Measurements from ENCODE around the gene ZNF521. TPM values are rescaled to one million over a fixed set of nuclear protein-coding genes. Genes with fewer than 3 reads are reported as not detected.

Gene ZNF521
- total RNA-seq, 2 donors from 2014 or later = 3.8 to 5.3 TPM

DNA sequence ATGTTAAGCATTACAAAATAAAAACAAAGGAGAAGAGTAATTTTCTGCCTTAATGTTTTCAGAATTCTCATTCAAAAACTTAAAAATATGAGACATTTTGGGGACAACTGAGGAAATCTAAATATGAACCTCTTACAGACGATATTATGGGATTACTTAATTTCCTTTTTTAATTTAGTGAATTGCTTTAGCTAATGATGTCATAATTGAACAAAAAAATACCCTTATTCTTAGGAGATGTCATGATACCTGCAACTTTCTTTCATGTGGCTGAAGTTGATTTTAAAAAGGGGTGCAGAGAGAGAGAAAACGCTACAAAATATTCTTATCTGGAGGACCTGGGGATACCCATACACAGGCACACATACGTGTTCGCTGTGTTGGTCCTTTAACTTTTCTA, 129.3 kb downstream of the ZNF521 start:
- H3K4me3 ChIP-seq = no peak overlapping the region
- intact Hi-C loops (cut with DNase I) = no loop called here
- no peaks in the 10 kb centered on the region for H3K9me3 ChIP-seq
- H3K36me3 ChIP-seq = no peaks in the 10 kb centered on the region
- H3K4me1 ChIP-seq = no peaks in the 10 kb centered on the region
- no peak overlapping the region for H3K27ac ChIP-seq
- no peak overlapping the region for H3K9ac ChIP-seq (ENCODE audit: low read depth in 2 of 2, low read length in 2 of 2)
- no peaks in the 10 kb centered on the region for H3K27me3 ChIP-seq
- TF ChIP-seq, protein P1, sequence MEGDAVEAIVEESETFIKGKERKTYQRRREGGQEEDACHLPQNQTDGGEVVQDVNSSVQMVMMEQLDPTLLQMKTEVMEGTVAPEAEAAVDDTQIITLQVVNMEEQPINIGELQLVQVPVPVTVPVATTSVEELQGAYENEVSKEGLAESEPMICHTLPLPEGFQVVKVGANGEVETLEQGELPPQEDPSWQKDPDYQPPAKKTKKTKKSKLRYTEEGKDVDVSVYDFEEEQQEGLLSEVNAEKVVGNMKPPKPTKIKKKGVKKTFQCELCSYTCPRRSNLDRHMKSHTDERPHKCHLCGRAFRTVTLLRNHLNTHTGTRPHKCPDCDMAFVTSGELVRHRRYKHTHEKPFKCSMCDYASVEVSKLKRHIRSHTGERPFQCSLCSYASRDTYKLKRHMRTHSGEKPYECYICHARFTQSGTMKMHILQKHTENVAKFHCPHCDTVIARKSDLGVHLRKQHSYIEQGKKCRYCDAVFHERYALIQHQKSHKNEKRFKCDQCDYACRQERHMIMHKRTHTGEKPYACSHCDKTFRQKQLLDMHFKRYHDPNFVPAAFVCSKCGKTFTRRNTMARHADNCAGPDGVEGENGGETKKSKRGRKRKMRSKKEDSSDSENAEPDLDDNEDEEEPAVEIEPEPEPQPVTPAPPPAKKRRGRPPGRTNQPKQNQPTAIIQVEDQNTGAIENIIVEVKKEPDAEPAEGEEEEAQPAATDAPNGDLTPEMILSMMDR (IDR thresholded peaks at IDR 0.05) = no peak
- DNase-seq = no peak

DNA sequence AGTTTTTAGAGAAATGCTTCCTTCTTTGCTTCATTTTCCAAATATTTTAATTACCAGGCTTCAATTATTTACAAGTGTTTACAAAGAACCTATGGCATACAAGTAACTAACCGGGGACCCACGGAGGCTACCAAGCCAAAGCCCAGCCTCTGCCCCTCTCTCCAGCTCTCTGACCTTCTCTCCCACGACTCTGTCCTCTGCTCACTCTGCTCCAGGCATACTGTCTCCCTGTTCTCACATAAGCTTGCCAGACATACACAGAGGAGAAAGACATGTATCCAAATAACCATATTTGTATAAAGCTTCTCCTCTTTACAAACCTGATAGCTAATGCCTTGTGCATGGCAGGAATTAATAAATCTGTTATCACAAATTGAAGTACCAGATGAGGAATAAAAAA, 141.3 kb downstream of the ZNF521 start:
- TF ChIP-seq, protein P1 (IDR thresholded peaks at IDR 0.05) = no peak
- H3K4me3 ChIP-seq = no peak overlapping the region
- no peaks in the 10 kb centered on the region for H3K9me3 ChIP-seq
- no peaks in the 10 kb centered on the region for H3K4me1 ChIP-seq
- no peak overlapping the region for H3K27ac ChIP-seq
- intact Hi-C loops (cut with DNase I) = no loop called here
- H3K9ac ChIP-seq (ENCODE audit: low read depth in 2 of 2, low read length in 2 of 2) = no peak overlapping the region
- DNase-seq = no peak
- H3K27me3 ChIP-seq = no peaks in the 10 kb centered on the region
- no peaks in the 10 kb centered on the region for H3K36me3 ChIP-seq

DNA sequence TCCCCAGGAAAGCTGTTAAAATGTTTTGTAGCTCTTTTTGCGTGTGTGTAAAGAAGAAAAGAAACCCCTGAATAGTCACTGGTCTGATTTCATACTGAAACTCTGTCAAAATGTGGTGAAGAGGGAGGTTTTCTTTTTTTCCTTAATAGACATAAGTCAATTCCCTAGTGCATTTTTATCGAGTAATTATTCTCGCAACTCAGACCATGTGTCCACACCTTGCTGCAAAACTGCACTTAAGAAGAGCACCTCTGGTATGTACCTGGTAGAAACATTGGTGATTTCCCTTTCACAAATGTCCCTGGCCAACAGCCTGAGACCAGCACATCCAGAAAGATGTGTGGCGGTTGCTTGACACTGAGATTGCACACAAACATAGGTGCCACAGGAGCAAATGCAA, 159.9 kb downstream of the ZNF521 start:
- no peaks in the 10 kb centered on the region for H3K9me3 ChIP-seq
- H3K4me3 ChIP-seq = no peak overlapping the region
- H3K27ac ChIP-seq = no peak overlapping the region
- H3K9ac ChIP-seq (ENCODE audit: low read depth in 2 of 2, low read length in 2 of 2) = no peak overlapping the region
- H3K36me3 ChIP-seq = no peaks in the 10 kb centered on the region
- no peaks in the 10 kb centered on the region for H3K27me3 ChIP-seq
- no peak for DNase-seq
- intact Hi-C loops (cut with DNase I) = no loop called here
- TF ChIP-seq, protein P1 (IDR thresholded peaks at IDR 0.05) = no peak
- H3K4me1 ChIP-seq = no peaks in the 10 kb centered on the region

DNA sequence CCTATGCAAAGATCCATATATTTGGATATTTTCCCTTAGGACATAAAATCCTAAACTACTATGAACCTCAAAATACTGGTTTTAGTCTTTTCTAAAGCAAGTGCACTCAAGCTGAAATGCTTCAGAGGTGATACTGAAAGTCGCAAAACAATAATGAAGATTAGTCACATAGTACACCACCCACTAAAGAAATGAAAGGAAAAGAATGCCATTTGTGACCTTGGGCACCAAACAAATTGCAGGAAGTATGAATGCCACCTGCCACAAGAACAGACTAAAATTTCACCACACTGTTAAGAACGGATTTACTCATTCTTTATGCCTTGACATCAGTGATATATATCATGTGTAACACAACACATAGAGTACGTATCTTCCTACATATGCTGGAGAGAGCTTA, 161.5 kb downstream of the ZNF521 start:
- no peak for DNase-seq
- no peak overlapping the region for H3K9ac ChIP-seq (ENCODE audit: low read depth in 2 of 2, low read length in 2 of 2)
- intact Hi-C loops (cut with DNase I) = no loop called here
- H3K9me3 ChIP-seq = no peaks in the 10 kb centered on the region
- no peak overlapping the region for H3K27ac ChIP-seq
- TF ChIP-seq, protein P1 (IDR thresholded peaks at IDR 0.05) = no peak
- H3K4me3 ChIP-seq = no peak overlapping the region
- H3K27me3 ChIP-seq = no peaks in the 10 kb centered on the region
- H3K4me1 ChIP-seq = no peaks in the 10 kb centered on the region
- no peaks in the 10 kb centered on the region for H3K36me3 ChIP-seq

DNA sequence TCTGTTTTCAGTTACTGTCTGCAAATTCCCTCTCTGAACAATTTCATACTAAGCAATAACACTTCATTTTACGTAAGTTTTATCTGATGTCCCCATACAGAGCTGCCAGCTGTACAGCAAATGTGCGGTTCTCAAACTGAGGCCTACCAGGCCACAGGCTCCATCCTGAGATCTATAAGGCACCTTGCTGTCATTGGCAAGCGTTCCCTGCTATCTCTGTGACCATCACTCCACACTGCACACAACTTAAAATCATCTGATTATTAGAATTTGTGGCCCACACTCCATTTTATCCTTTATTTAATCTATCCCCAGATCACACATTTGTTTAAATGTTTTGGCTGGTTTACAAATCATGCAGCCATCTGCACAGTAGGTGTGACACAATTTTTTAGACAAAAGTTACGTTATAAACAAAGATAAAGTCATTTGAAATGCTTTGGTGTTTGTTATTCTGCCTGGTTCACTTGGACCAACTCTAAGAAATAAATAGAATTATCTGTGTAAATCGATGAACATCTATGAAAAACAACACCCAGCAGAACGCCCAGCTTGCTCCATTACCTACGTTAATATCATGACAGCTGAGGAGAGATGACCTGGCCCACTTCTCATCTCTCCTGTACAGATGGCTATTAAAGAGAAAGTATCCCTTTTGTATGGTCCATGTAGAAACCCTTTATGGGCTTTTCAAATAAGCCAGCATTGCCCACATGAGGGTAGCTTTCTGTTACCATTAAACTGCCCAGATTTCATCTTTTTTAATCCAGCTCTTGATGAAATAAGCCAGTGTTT, 162.4 kb downstream of the ZNF521 start:
- intact Hi-C loops (cut with DNase I) = no loop called here
- TF ChIP-seq, protein P1 (IDR thresholded peaks at IDR 0.05) = no peak
- H3K36me3 ChIP-seq = no peaks in the 10 kb centered on the region
- no peaks in the 10 kb centered on the region for H3K9me3 ChIP-seq
- H3K27me3 ChIP-seq = no peaks in the 10 kb centered on the region
- DNase-seq = no peak
- no peak overlapping the region for H3K4me3 ChIP-seq
- no peaks in the 10 kb centered on the region for H3K4me1 ChIP-seq
- H3K9ac ChIP-seq (ENCODE audit: low read depth in 2 of 2, low read length in 2 of 2) = no peak overlapping the region
- H3K27ac ChIP-seq = no peak overlapping the region

Measured in colonic mucosa (tissue), 4 donors.